GM19043 (cell line): ENCODE results near the gene HLA-F.

Source experiments
- ATAC-seq: cut with Tn5 transposase; IDR thresholded peaks from one replicate; pipeline ENCODE4 v1.9.1; 2021; ENCODE audit warnings: low read depth; ENCODE audit not compliant: unreplicated experiment

HLA-F gene

DNA sequence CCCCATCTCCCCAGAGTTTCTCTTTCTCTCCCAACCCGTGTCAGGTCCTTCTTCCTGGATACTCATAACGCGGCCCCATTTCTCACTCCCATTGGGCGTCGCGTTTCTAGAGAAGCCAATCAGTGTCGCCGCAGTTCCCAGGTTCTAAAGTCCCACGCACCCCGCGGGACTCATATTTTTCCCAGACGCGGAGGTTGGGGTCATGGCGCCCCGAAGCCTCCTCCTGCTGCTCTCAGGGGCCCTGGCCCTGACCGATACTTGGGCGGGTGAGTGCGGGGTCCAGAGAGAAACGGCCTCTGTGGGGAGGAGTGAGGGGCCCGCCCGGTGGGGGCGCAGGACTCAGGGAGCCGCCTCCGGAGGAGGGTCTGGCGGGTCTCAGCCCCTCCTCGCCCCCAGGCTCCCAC lies at the start of gene HLA-F:
TSS of gene HLA-F (plus strand) at position 173 of the 404 bp plus-strand sequence. CDS start at position 203, 30 bp downstream.
- peak; percentile 82 for ATAC-seq

- ATAC-seq: no peak
Measured at GRCh38 chr6:29674008-29674407, 49.2 kb upstream of the HLA-F start.

DNA sequence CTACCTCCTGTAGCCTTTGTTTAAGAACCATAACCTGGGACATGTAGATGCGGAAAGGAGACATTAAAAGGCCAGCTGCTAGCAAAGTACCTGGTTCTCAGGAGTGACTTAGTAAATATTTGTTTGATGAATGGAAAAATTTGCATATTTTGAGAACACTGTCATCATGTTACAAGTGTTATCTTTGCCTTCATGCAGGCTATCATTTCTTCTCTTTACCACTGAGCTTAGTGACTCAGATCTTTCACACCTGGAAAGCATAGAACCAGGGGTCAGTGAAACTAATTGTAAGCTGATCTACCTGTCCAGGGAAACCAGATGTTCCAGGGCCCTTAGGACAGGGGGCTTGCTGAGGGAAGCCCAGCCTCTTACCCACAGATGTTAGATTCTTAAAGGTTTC lies 47.7 kb upstream of the HLA-F start:
- no peak for ATAC-seq

DNA sequence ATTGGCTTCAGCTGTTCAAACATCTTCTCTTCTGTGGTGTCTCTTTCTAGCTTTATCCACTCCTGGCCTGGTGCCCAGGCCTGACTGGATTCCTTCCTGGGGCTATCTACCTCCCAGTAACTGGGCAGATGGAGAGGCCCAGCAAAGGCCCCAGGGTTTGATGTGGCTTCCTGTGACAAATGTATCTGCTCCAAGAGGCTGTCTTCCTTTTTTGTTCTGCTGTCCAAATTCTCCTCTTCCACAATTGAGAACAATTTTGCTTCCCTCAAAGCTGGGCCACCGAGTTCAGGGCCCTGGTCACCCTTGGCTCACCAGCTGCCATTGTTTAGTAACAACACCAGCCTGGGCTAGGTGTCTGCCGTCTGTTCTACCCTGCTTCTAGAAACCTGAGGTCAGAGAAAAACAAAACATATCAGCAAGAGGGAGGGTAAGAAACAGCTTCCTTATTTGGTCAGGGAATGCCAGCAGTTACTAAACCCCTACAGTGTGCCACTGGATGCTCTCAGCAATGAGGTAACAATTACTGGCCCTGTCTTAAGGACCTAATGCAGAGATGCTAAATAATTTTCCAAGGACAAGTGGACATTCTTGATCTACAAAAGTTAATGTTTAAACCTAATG lies 46.1 kb upstream of the HLA-F start:
- no peak for ATAC-seq

DNA sequence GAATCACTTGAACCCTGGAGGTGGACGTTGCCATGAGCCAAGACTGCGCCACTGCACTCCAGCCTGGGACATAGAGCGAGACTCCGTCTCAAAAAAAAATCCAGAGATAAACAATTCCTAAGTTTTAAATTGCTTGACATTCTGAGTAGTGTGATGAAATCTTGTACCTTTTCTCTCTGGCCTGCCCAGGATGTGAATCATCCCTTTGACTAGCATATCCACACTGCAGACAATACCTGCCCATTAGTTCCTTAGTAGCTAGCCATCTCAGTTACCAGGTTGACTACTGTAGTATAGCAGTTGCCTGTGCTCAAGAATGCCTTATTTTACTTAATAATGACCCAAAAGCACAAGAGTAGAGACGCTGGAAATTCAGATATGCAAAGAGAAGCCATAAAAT lies 45.1 kb upstream of the HLA-F start:
- ATAC-seq: no peak

DNA sequence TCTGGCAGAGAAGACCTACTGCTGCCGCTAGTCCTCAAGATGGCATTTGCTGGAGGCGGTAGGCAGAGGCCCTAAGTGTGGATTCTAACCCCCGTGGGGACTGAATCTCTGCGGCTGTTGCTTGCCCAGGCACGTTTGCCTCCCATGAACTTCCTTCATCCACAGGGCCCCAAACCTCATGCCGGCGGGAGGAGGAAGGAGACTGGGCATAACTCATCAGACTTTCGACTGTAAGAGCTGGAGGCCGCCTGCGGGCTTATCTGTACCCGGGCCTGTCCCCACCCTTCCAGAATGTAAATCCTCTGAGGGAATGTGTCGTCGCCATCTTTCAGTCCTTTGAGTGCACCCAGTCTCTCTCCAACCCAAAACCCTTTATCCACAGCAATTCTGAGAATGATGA lies 43.3 kb upstream of the HLA-F start:
- ATAC-seq: no peak

DNA sequence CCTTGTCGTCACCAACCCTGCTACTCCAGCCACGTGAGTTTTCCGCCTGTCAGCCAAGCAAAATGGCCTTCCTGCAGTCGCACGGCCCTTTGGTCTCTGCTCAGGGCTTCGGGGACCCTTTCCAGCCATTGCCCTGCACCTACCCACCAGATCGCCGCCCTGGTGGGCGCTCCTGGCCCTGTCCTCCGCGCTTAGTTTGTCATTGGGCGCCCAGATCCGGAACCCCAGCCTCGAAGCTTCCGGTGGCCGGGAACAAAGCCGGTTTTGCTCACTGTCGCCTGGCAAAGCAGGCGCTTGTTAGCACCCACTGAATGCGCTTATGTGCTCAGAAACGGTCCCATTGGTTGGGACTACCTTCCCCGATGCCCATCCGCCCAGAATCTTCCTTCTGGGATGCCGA lies 42.8 kb upstream of the HLA-F start:
- ATAC-seq: no peak

DNA sequence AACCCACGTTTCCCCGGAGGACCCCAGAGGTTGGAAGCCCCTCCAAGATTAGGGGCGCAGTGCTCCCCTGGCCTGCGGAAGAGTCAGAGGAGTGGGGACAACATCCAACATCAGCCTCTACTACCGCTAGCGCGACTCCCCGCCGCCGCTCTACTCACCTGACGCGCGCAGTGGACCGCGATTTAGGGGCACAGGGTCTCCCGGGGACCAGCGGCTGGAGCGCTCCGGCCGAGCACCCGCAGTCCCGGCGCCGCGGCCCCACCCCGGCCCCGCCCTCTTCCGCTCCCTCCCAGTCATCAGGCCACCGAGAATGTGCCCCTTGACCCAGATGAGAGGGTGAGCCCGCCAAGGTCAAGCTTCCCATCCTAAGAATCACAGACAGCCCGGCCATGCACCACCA lies 42.3 kb upstream of the HLA-F start, which contains the start of gene ZFP57:
TSS of gene ZFP57 (minus strand) at position 249 of the 400 bp plus-strand sequence. CDS start 4,149 bp downstream, outside the sequence.
- no peak for ATAC-seq

GRCh38 chr6:29681811-29682210 lies 41.4 kb upstream of the HLA-F start:
- no peak for ATAC-seq

- no peak for ATAC-seq
Measured at GRCh38 chr6:29685718-29686326, 37.4 kb upstream of the HLA-F start.

GRCh38 chr6:29694637-29695036 lies 28.6 kb upstream of the HLA-F start:
- no peak for ATAC-seq

- ATAC-seq: no peak
Measured at GRCh38 chr6:29696147-29697125, 26.8 kb upstream of the HLA-F start.

- ATAC-seq: no peak
Measured at GRCh38 chr6:29702519-29703103, 20.6 kb upstream of the HLA-F start.

DNA sequence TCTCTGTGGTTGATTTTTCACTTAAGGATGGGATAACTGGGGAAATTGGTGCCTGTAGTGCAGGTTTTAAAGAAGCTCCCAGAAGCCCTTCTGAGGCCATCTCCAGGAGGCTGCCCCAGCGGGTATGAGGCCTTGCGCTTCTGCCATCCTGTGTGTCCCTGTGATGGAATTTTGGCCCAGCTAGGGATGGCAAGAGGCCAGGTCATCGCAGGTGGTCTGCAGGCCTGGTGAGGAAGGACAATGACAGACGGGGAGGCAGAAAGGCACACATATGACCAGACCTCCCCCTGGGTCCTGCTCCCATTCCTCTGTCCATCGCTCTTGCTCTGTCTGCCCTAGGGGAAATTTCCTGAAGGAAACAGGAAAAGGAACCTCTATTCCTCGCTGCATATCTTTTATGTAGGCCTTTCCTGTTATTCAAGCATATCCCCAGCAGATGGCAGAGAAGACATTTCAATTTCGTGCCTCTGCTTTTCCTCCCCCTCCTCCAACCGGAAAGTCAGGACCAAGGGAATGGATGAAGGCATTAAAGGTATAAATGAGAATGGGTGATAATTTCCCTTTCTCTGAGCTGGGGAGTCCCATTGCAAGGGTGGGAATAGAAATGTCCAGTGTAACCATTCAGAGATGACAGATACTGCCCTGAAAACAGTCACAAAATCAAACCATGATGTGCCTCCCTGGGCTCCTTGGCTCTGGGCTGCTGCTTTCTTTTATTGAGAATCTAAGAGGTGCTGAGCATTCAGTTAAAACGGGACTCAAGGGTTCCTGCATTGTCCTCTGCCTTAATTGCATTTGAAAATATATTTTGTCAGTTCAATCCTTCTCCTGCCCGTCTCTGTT lies 17.6 kb upstream of the HLA-F start:
- no peak for ATAC-seq

- no peak for ATAC-seq
Measured at GRCh38 chr6:29708432-29709179, 14.6 kb upstream of the HLA-F start.

GRCh38 chr6:29709188-29709587 lies 14.0 kb upstream of the HLA-F start:
- ATAC-seq: no peak

DNA sequence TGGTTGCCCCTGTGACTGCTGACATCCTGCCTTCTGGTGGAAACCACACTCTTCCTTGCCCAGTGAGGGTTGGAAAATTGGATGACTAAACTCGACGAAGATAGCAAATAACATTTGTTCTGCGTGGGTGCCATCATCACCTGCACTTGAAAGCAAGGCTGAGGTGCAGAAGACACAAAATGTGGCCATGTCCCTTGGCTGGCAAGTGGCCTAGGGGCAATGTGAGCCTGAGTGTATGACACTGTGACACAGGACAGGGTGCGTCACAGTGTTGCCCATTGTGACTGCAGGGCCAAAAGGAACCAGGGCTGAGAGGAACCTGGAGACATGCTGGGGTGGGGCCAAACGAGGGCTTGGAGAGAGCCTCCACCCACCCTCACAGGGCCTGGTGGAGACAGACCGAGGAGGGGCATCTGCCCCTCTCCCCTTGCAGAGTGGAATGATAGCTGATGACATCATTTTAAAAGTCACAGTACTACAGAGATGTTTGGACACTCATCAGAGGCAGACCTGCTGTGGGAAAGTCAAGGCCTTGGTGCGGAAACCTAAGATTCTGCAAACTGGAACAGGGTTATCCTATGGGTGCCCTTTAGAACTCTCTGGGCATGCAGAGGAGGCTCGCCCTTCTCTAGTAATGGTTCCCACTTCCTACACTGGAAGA lies 12.8 kb upstream of the HLA-F start:
- no peak for ATAC-seq

GRCh38 chr6:29720863-29721262 lies 2.4 kb upstream of the HLA-F start:
- no peak for ATAC-seq
